HG03097 (cell line): ENCODE data around the gene CLSTN2.

Experiments
- ATAC-seq: cut with Tn5 transposase; IDR thresholded peaks from one replicate; pipeline ENCODE4 v1.9.1; 2021; ENCODE audit not compliant: unreplicated experiment, low FRiP score

Gene CLSTN2

GRCh38 chr3:139935016-139935865 lies at the start of gene CLSTN2:
CLSTN2 (plus strand) TSS chr3:139935185.
- no peak for ATAC-seq

GRCh38 chr3:139887431-139887830 lies 47.6 kb upstream of the CLSTN2 start:
- ATAC-seq, result no peak

GRCh38 chr3:139888561-139889140 lies 46.3 kb upstream of the CLSTN2 start:
- ATAC-seq, result no peak

- ATAC-seq, result no peak
Observed at GRCh38 chr3:139893267-139893962, 41.6 kb upstream of the CLSTN2 start.

- no peak for ATAC-seq
Observed at GRCh38 chr3:139893963-139894642, 40.9 kb upstream of the CLSTN2 start.

GRCh38 chr3:139894643-139894989 lies 40.4 kb upstream of the CLSTN2 start:
- no peak for ATAC-seq

- no peak for ATAC-seq
Observed at GRCh38 chr3:139897759-139898158, 37.2 kb upstream of the CLSTN2 start.

GRCh38 chr3:139906418-139906817 lies 28.6 kb upstream of the CLSTN2 start:
- no peak for ATAC-seq

GRCh38 chr3:139909811-139910210 lies 25.2 kb upstream of the CLSTN2 start:
- no peak for ATAC-seq

GRCh38 chr3:139916271-139916670 lies 18.7 kb upstream of the CLSTN2 start:
- no peak for ATAC-seq

- ATAC-seq, result no peak
Observed at GRCh38 chr3:139917226-139917785, 17.7 kb upstream of the CLSTN2 start.

GRCh38 chr3:139928708-139929505 lies 6.1 kb upstream of the CLSTN2 start:
- ATAC-seq, result no peak

- ATAC-seq, result no peak
Observed at GRCh38 chr3:139930211-139930610, 4.8 kb upstream of the CLSTN2 start.

GRCh38 chr3:139933766-139934165 lies 1.2 kb upstream of the CLSTN2 start:
- no peak for ATAC-seq

GRCh38 chr3:139934613-139935015 lies 371 bp upstream of the CLSTN2 start:
- ATAC-seq, result no peak

GRCh38 chr3:139935866-139936817 lies 1.2 kb downstream of the CLSTN2 start:
- ATAC-seq, result no peak

- ATAC-seq, result no peak
Observed at GRCh38 chr3:139937674-139938279, 2.8 kb downstream of the CLSTN2 start.

- no peak for ATAC-seq
Observed at GRCh38 chr3:139939681-139940190, 4.8 kb downstream of the CLSTN2 start.
